Astrocyte of the hippocampus (primary cell): ENCODE measurements around the gene GNG12.

Source experiments
- DNase-seq: peaks from one replicate; pipeline ENCODE4 v3.0.0; 2011; ENCODE audit warnings: low read depth, low spot score

The GNG12 gene

DNA sequence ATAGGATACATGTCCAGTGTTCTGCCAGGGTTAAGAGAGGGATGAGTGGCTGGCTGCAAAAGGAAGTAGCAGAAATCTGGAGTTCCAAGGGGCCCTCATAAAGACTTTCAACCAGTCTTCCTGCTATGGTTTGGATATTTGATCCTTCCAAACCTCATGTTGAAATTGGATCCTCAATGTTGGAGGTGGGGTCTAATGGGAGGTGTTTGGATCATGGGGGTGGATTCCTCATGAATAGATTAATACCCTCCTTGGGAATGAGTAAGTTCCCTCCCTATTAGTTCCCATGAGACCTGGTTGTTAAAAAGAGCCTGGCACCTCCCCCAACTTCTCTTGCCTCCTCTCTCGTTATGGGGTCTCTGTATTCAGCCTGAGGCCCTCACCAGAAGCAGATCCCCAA lies 10.1 kb upstream of the GNG12 start:
- DNase-seq = no peak

DNA sequence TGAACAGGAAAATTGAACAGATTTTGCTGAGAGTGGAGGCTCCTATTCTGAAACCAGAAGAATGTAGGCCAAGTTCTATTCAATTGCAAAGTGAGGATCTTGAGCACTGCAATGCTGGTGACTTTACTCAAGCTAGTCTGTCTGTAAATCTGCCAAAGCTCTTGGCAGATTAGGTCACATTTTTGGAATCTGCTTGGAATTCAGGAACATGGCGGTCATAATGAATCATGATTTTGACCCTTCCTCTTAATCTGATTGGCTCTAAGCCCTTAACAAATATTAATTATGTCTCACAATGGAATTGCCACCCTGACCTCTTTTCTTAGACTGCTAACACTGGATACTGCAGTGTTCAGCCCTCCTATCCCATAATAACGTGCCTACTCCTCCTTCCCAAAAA lies 7.2 kb upstream of the GNG12 start:
- peak; percentile 94 for DNase-seq

DNA sequence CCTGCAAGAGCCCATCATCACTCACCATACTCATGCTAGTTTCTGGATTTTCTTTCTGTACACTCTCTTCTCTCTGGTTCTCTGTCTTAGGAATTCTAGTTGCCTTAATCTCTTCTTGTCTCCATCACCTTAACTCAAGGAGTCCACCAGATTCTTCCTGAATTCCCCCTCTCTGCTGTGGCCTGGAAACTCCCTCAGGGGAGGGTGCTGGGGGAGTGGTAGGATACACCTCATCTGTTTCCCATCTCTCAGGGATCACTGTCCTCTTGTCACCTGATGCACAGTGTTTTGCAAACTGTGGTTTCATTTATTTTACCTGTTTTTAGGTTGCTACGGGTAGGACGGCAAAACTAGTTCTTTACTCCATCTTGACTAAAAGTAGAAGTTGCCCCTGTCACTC lies 6.6 kb upstream of the GNG12 start:
- no peak for DNase-seq

- peak; percentile 52 for DNase-seq
Observed at GRCh38 chr1:67838180-67838910, 5.1 kb upstream of the GNG12 start.

DNA sequence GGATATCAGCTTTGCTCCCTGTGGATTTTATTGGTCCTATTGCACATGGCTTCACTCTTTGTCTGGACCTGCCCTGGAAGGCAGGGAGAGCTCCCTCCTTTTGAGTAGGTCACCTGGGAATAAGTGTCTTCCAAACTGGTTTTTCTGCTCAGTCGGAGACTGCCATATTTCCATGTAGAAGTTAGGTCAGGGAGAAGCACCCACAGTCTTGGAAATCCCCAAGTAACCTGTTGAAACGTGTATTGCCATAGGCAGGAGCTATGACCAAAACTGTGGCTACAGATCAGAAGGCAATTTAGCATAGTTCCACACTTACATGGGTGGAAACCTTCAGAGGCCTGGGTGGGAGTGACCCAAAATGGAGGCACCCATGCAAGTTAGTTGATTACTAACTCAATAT lies 3.5 kb upstream of the GNG12 start:
- DNase-seq = no peak

DNA sequence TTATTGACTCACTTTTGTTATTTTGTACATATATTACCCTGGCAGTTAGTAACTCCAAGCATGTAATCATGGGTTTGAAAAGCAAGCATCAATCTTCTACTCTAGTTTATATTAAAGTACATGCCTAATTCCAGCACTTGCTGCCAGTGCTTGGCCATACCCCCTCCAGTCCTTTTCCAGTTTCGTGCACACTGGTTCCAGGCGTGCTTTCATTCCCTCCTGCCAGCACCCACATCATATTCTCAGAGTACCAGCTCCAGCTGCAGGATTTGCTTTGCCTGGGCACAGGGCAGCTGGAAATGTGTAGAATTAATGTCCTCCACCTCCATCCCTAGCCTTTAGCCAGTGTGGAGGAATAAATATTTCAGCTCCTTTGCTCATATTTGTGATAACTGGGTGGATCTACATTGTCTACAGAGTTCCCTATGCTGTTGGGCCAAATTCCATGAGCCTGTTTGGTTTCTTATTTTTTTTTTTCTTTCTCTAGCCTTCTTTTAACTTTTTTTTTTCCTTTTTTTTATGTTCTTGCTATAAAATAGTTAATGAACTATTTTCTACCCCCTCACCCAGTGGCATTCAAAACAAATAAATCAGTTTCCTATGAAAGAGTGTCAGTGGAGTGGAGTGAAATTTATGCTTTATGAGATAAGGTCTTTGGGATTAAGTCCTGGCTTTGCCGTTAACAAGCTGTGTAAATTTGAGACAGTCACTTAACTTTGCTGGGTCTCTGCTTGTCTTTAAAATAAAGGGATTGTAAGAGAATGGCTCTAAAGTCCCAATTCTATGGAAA lies 2.6 kb upstream of the GNG12 start:
- no peak for DNase-seq

DNA sequence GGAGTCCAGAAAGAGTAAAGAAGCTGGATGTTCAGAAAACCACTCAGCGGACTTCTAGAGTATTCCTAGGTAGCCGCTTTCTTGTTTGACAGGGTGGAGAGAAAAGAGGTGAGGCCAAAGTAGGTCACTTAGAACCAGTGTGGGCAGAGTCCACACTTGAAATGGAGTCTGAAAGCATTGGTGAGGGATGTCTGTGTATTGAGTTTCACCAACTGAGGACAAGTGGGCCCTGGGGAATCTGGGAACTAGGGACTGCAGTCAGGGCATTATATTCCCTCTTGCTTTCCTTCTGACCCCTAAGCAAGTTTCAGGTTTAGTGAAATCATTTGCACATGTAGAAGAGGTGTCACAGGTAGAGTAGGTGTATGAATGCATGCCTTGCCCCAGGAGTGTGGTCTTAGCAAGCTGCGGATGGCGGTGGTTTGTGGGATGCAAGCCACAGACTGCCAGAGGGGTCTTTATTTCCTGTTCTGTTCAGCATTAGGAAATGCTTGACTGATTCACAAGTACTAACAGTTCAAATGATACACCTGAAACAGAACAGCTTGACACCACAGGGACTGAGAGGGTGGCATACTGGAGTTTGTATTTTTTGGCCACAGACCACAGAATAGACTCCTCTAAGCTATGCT lies 1.1 kb upstream of the GNG12 start:
- DNase-seq = no peak

DNA sequence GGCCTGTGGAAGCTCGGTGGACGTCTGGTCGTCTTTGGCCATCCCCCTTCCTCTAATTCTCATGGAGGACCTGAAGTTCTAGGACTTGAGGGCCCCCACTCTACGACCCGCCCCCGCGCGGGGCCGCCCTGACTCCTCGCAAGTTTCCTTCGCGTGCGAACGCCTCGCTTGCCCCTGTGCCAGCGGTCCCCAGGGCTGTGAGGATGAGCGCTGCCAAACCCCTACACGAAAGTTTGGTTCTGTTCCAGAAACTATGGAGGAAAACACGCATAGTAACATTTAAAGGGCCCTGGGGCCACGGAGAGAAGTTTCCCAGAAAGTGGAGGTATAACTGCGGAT lies 304 bp upstream of the GNG12 start:
- no peak for DNase-seq

- DNase-seq = peak; percentile 78
Observed at GRCh38 chr1:67831850-67832513, 1.3 kb downstream of the GNG12 start.

GRCh38 chr1:67830928-67831830 lies 2.1 kb downstream of the GNG12 start:
- DNase-seq = peak; percentile 43

DNA sequence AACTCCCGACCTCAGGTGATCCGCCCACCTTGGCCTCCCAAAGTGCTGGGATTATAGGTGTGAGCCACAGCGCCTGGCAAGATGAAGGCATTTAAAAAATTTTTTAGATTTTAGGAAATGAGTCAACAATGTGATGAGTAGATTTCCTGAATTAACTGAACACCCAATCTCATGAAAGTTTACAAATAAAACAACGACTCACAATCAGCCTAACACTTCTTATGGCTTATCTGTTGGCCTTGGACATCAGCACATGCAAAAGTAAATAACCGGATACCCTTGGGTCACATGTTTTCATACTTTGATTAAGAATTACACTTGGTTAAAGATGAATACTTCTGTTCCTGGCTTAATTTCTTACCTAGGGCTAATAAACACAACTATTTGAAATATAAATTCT lies 3.0 kb downstream of the GNG12 start:
- DNase-seq = no peak

GRCh38 chr1:67827688-67828087 lies 5.6 kb downstream of the GNG12 start:
- DNase-seq = no peak

DNA sequence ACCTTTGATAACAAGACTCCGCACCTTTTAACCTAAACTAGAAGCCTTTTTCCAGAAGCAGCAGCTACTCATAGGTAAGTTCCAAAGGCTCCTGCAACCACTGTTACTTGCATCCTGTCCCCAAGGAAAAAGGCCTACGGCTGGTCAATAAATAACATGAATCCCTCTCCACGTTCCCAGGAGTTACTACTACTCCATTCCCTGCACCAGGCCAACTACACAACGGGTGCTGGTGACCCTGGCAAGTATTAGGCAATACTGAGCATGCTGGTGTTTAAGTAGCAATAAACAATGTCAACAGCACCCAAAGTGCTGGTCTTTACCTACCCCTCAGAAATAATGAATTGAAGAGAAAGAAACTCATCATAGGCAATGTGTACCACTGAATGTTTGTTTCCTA lies 7.7 kb downstream of the GNG12 start:
- DNase-seq = no peak

GRCh38 chr1:67824766-67825165 lies 8.5 kb downstream of the GNG12 start:
- DNase-seq = no peak

GRCh38 chr1:67823615-67824014 lies 9.7 kb downstream of the GNG12 start:
- no peak for DNase-seq

DNA sequence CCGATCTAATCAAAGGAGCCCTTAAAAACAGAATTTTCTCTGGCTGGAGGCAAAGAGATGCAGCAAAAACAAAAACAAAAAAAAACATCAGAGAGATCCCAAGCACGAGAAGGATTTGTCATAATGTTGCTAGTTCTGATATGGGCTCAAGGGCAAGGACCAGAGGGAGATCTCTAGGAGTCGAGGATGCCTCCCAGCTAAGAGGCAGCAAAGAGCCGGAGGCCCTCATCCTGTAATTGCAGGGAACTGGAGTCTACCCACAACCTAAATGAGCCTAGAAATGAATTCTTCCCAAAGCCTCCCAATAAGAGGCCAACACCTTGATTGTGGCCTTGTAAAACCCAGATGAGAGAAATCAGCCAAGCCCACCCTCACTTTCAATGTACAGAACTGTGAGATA lies 12.0 kb downstream of the GNG12 start:
- no peak for DNase-seq

DNA sequence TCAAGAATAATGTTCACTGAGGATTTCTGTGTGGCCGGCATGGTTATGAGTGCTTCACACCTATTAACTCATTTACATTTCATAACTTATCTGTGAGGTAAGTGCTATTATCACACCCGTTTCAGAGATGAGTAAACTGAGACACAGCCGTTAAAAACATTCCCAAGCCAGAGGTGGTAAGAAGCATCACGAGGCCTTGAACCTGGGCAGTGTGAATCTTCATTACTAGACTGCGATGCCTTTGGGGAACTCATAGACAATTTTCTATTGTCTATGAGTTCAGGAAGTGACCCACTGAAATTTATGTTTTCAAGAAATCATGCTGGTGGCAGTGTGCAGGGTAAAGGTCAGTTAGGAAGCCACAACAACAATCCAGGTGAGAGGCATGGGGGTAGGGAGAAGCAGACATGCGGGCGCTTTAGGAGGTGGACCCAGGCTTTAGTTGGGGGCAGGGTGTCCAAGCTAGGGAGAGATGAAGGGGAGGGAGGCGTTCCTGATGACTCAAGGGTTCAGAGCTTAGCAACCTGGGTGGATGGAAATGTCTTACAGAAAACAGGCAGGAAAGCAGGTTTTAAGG lies 14.5 kb downstream of the GNG12 start:
- DNase-seq = no peak

GRCh38 chr1:67818162-67818561 lies 15.1 kb downstream of the GNG12 start:
- no peak for DNase-seq

GRCh38 chr1:67817319-67817718 lies 15.9 kb downstream of the GNG12 start:
- DNase-seq = no peak

DNA sequence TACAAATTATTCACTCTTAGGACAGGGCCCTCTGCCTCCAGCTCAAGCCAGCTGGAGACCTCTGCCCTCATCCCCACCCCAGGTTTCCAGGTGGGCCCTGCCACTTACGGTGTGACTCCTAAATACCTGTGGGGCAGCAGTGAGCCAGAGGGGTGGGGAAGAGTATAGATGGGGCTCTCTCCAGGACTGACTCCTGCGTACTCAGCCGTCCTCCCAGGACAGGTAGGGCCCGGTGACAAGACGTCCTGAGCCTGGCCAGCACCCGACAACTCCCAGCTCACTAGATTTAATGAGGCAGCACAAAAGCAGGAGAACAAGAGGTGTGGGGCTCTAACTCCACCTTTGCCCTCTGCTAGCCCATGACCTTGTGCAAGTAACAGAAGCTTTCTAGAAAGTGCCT lies 16.8 kb downstream of the GNG12 start:
- DNase-seq = no peak

DNA sequence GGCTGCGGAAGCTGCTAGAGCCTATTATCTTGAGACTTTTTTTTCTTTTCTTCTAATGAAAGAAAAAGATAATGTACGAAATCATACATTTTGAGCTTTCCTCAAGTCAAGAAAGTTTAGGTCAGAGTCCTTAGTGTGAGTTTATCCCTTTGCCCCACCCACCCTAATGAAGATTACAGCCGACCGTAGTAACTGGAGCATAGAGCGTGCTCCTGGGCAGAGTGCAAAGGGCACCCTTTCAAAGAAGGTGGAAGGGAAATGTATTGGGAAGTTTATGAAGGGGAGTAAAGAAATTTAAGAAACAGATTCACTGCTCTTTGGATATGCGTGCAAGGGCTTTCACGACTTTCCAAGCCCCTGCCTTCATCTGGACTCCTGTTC lies 17.2 kb downstream of the GNG12 start:
- DNase-seq = no peak
